HG03442 (cell line): ENCODE measurements around the gene TMEM88.

Experiments
- ATAC-seq: cut with Tn5 transposase; IDR thresholded peaks from one replicate; pipeline ENCODE4 v1.9.1; 2021; ENCODE audit warnings: mild to moderate bottlenecking, moderate library complexity; ENCODE audit not compliant: unreplicated experiment

TMEM88 gene

GRCh38 chr17:7884581-7885366, 29.9 kb downstream of the TMEM88 start:
- ATAC-seq: peak; percentile 19

GRCh38 chr17:7885367-7886226, 30.7 kb downstream of the TMEM88 start:
- ATAC-seq: peak; percentile 29

GRCh38 chr17:7886227-7887037, 31.6 kb downstream of the TMEM88 start:
- no peak for ATAC-seq

GRCh38 chr17:7887038-7887481, 32.2 kb downstream of the TMEM88 start:
- no peak for ATAC-seq

GRCh38 chr17:7887482-7888183, 32.8 kb downstream of the TMEM88 start:
- ATAC-seq: no peak

- no peak for ATAC-seq
Measured at GRCh38 chr17:7888184-7888920, 33.5 kb downstream of the TMEM88 start, which contains the start of gene CHD3. CHD3 (plus strand) TSS chr17:7888789; CDS start chr17:7889001, 212 bp downstream.

- ATAC-seq: no peak
Measured at GRCh38 chr17:7889166-7889955, 34.5 kb downstream of the TMEM88 start.

GRCh38 chr17:7893187-7893880, 38.5 kb downstream of the TMEM88 start:
- ATAC-seq: no peak

- no peak for ATAC-seq
Measured at GRCh38 chr17:7894226-7894625, 39.4 kb downstream of the TMEM88 start.

- ATAC-seq: no peak
Measured at GRCh38 chr17:7894866-7895265, 40.0 kb downstream of the TMEM88 start.

GRCh38 chr17:7897090-7897489, 42.2 kb downstream of the TMEM88 start:
- ATAC-seq: no peak

GRCh38 chr17:7897773-7898172, 42.9 kb downstream of the TMEM88 start:
- no peak for ATAC-seq

GRCh38 chr17:7903154-7904103, 48.6 kb downstream of the TMEM88 start:
- no peak for ATAC-seq
